ENCODE data around the gene AUTS2. TPM values are rescaled to one million over a fixed set of nuclear protein-coding genes. Genes with fewer than 3 reads are reported as not detected.

Gene AUTS2
- total and polyA plus RNA-seq, 2 experiments from 2014 or later: 32.0 to 91.0 TPM

DNA sequence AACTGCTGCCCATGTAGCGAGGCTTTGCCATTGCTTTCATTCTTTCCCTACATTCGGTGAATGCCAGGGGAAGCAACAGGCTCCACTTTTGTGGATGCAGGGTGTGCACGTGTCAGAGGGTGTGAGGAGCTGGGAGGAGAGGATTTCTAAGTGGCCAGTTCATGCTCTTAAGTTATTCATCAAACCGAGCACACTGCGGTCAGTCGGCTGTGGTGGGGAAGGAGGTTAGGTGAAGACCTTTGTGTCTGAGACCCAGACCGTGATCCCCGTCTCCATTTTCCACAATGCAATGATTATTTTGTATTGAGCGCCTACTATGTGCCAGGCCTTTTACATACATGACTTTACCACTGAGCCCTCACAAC is 1095.0 kb downstream of the AUTS2 start:
- H3K36me3 Mint-ChIP-seq (ENCODE audit: low read depth): peaks cover 9% of the 10 kb centered on the region
- peak overlapping the region; percentile 78 for H3K4me3 ChIP-seq
- peaks cover 10% of the 10 kb centered on the region for H3K4me1 Mint-ChIP-seq
- H3K4me1 ChIP-seq (ENCODE audit: insufficient read depth): peaks cover 24% of the 10 kb centered on the region
- H3F3A ChIP-seq (replicated peaks; ENCODE audit: low read depth): 0 out of 2 replicates have a peak, but pooled peaks cover 2% of the 10 kb centered on the region
- ATAC-seq (peak; percentile 27), DNase-seq (ENCODE audit: low spot score) (no peak)
- TF ChIP-seq CTCF (conservative IDR thresholded peaks at IDR 0.05; ENCODE audit: low read depth in 2 of 2): no peak
- TF ChIP-seq POLR2AphosphoS5 (IDR thresholded peaks at IDR 0.05; ENCODE audit: low read depth): no peak
- no peak for TF ChIP-seq JUNB (IDR thresholded peaks at IDR 0.05; ENCODE audit: unreplicated experiment)
- peak overlapping the region; percentile 67; the same call in 1 of the 2 replicates for H2AFZ ChIP-seq
- H4K20me1 ChIP-seq (replicated peaks; ENCODE audit: insufficient read depth): peaks cover 12% of the 10 kb centered on the region; the same call in 1 of the 2 replicates
- H3K4me2 ChIP-seq: peak overlapping the region; percentile 80
- peak overlapping the region; percentile 76 for H3K4me3 Mint-ChIP-seq
- H3K79me2 ChIP-seq (replicated peaks; ENCODE audit: insufficient read depth): peaks cover 36% of the 10 kb centered on the region
- H3K9me3 Mint-ChIP-seq: peaks cover 3% of the 10 kb centered on the region; the same call in 2 of the 3 replicates
- no peak overlapping the region for H3K27ac Mint-ChIP-seq
- H3K36me3 ChIP-seq (ENCODE audit: insufficient read depth): no peaks in the 10 kb centered on the region
- no peaks in the 10 kb centered on the region for H3K9me2 ChIP-seq (ENCODE audit: insufficient read depth)
- peaks cover 32% of the 10 kb centered on the region for H3K27me3 Mint-ChIP-seq (ENCODE audit: insufficient read depth, low read depth, poor library complexity)
- no peak overlapping the region for H3K27ac ChIP-seq (ENCODE audit: low read depth)
- peaks cover 46% of the 10 kb centered on the region for H3K27me3 ChIP-seq (ENCODE audit: insufficient read depth)

GRCh38 chr7:70693686-70694433 is 1095.6 kb downstream of the AUTS2 start:
- peak overlapping the region; percentile 67; the same call in 1 of the 2 replicates for H2AFZ ChIP-seq
- H3K36me3 Mint-ChIP-seq (ENCODE audit: low read depth): peaks cover 14% of the 10 kb centered on the region
- peak overlapping the region; percentile 80 for H3K4me2 ChIP-seq

More at GRCh38 chr7:70693686-70694433, 1095.6 kb downstream of the AUTS2 start:
- ATAC-seq (peak; percentile 82), DNase-seq (ENCODE audit: low spot score) (peak; percentile 80)
- H3K27me3 Mint-ChIP-seq (ENCODE audit: insufficient read depth, low read depth, poor library complexity): peaks cover 29% of the 10 kb centered on the region
- TF ChIP-seq JUNB (IDR thresholded peaks at IDR 0.05; ENCODE audit: unreplicated experiment) (no peak), CTCF (conservative IDR thresholded peaks at IDR 0.05; ENCODE audit: low read depth in 2 of 2) (0 out of 4 replicates have a peak, but pooled peaks of 1 of the 2 experiments have one; percentile 8), POLR2AphosphoS5 (IDR thresholded peaks at IDR 0.05; ENCODE audit: low read depth) (peak; percentile 68), EZH2 (IDR thresholded peaks at IDR 0.05; ENCODE audit: low read depth, unreplicated experiment) (peak; percentile 35), ZNF114 (CRISPR knock-in tag; IDR thresholded peaks at IDR 0.05) (no peak), NANOG (IDR thresholded peaks at IDR 0.05; ENCODE audit: borderline replicate concordance) (no peak)
- Histone ChIP-seq H4K20me1 (replicated peaks; ENCODE audit: insufficient read depth) (peaks cover 12% of the 10 kb centered on the region; the same call in 1 of the 2 replicates), H3K4me3 (peak overlapping the region; percentile 78), H3K9me2 (ENCODE audit: insufficient read depth) (no peaks in the 10 kb centered on the region), H3F3A (replicated peaks; ENCODE audit: low read depth) (0 out of 2 replicates have a peak, but pooled peaks cover 3% of the 10 kb centered on the region), H3K79me2 (replicated peaks; ENCODE audit: insufficient read depth) (peaks cover 40% of the 10 kb centered on the region), H3K4me1 (ENCODE audit: insufficient read depth) (peaks cover 30% of the 10 kb centered on the region), H3K27ac (ENCODE audit: low read depth) (no peak overlapping the region), H3K27me3 (ENCODE audit: insufficient read depth) (peaks cover 46% of the 10 kb centered on the region), H3K36me3 (ENCODE audit: insufficient read depth) (no peaks in the 10 kb centered on the region)
- no peak overlapping the region for H3K27ac Mint-ChIP-seq
- peaks cover 10% of the 10 kb centered on the region for H3K4me1 Mint-ChIP-seq
- H3K4me3 Mint-ChIP-seq: peak overlapping the region; percentile 76
- peaks cover 3% of the 10 kb centered on the region; the same call in 1 of the 3 replicates for H3K9me3 Mint-ChIP-seq

All from GM23338 (cell line).